ENCODE results near the gene BTBD16. TPM values are rescaled to one million over a fixed set of nuclear protein-coding genes. Genes with fewer than 3 reads are reported as not detected.
A peak's percentile ranks its signal among the peaks of the same experiment; 100 is the strongest.

The BTBD16 gene
- total and polyA plus RNA-seq, 2 of the 13 experiments (the other 11 are each of a cell fraction or from before 2014, with no cell fraction given), result 5.0 to 11.9 TPM

DNA sequence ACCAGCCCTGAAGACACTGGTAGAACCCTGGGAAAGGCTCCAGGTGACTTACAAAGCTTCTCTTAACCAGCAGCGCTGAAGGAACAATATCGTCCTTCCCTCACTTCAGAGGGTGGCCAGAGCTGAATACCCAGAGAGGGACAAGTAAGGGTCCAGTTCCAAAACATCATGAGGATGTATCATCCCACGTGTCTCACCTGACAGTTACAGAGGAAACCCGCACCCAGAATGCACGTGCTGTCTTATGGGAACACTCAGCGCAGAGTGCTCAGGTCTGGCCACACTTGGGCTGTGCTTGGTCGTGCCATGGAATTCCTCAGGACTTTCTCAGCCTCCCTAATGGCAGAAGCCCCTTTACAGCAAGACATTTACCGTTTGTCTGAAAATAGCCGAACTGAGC is 46.9 kb upstream of the BTBD16 start:
- DNase-seq (ENCODE audit: low spot score) (no peak), ATAC-seq (no peak), FAIRE-seq (no peak)
- CTCF ChIA-PET (ENCODE audit: low intra/inter-chr PET ratio, low total read pairs), result no interaction called here
- Histone ChIP-seq H3K9me3 (ENCODE audit: low read length) (no peaks in the 10 kb centered on the region), H3K4me3 (replicated peaks in 1 of 3; ENCODE audit: insufficient read depth in 1 of 3, low read depth in 2 of 3, low read length in 3 of 3) (no peak overlapping the region), H3K79me2 (ENCODE audit: insufficient read depth, low read length) (no peaks in the 10 kb centered on the region), H3K36me3 (replicated peaks in 1 of 2; ENCODE audit: control insufficient read depth in 1 of 2, insufficient read depth in 2 of 2, low read length in 2 of 2) (peaks cover 34 to 71% of the 10 kb centered on the region in 2 experiments), H3K9ac (ENCODE audit: insufficient read depth, low read depth, low read length) (no peak overlapping the region), H4K20me1 (ENCODE audit: insufficient read depth, low read length) (no peaks in the 10 kb centered on the region), H3K27ac (ENCODE audit: extremely low read length, insufficient read depth, low read length) (no peak overlapping the region), H2AFZ (ENCODE audit: low read length) (no peak overlapping the region), H3K4me1 (ENCODE audit: insufficient read depth, low read length) (no peaks in the 10 kb centered on the region), H3K27me3 (ENCODE audit: control insufficient read depth in 1 of 2, insufficient read depth in 2 of 2, low read length in 2 of 2) (no peaks in the 10 kb centered on the region), H3K4me2 (ENCODE audit: low read depth, low read length) (no peak overlapping the region)
- no peak for TF ChIP-seq ZNF614 (CRISPR knock-in tag; IDR thresholded peaks at IDR 0.05; ENCODE audit: borderline replicate concordance)
- POLR2A ChIA-PET, result no interaction called here
- WGBS (ENCODE audit: low lambda C conversion rate), result 97% methylated on average over 9 of the region's 9 CpGs
- intact Hi-C loops (cut with micrococcal nuclease; ENCODE audit: unreplicated experiment), result no loop called here
- no TSS peak for BruUV-seq (replicated peaks)
- in situ Hi-C loops (cut with HindIII; ENCODE audit: extremely low pct_ligation_motif_present, low pct_unique_long_range_greater_than_20kb), result no loop called here

- in situ Hi-C loops (cut with HindIII; ENCODE audit: extremely low pct_ligation_motif_present, low pct_unique_long_range_greater_than_20kb), result no loop called here
- no peaks in the 10 kb centered on the region for H3K79me2 ChIP-seq (ENCODE audit: insufficient read depth, low read length)
- BruUV-seq (replicated peaks), result no TSS peak
- no peak for TF ChIP-seq FOXJ3 (CRISPR knock-in tag; IDR thresholded peaks at IDR 0.05; ENCODE audit: borderline replicate concordance)
- TF ChIP-seq, protein P1, sequence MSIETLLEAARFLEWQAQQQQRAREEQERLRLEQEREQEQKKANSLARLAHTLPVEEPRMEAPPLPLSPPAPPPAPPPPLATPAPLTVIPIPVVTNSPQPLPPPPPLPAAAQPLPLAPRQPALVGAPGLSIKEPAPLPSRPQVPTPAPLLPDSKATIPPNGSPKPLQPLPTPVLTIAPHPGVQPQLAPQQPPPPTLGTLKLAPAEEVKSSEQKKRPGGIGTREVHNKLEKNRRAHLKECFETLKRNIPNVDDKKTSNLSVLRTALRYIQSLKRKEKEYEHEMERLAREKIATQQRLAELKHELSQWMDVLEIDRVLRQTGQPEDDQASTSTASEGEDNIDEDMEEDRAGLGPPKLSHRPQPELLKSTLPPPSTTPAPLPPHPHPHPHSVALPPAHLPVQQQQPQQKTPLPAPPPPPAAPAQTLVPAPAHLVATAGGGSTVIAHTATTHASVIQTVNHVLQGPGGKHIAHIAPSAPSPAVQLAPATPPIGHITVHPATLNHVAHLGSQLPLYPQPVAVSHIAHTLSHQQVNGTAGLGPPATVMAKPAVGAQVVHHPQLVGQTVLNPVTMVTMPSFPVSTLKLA (IDR thresholded peaks at IDR 0.05), result 0 out of 2 replicates have a peak, but pooled peaks have one; percentile 5
- no peaks in the 10 kb centered on the region for H3K4me1 ChIP-seq (ENCODE audit: insufficient read depth, low read length)
- DNase-seq (ENCODE audit: low spot score) (no peak), FAIRE-seq (no peak), ATAC-seq (no peak)
- no peak overlapping the region for H3K4me3 ChIP-seq (replicated peaks in 1 of 3; ENCODE audit: insufficient read depth in 1 of 3, low read depth in 2 of 3, low read length in 3 of 3)
- H2AFZ ChIP-seq (ENCODE audit: low read length), result no peak overlapping the region
- POLR2A ChIA-PET, result no interaction called here
- WGBS (ENCODE audit: low lambda C conversion rate), result 100% methylated on average over 9 of the region's 9 CpGs
- H3K4me2 ChIP-seq (ENCODE audit: low read depth, low read length), result no peak overlapping the region
- no peaks in the 10 kb centered on the region for H3K27me3 ChIP-seq (ENCODE audit: control insufficient read depth in 1 of 2, insufficient read depth in 2 of 2, low read length in 2 of 2)
- H3K27ac ChIP-seq (ENCODE audit: extremely low read length, insufficient read depth, low read length), result no peak overlapping the region
- H3K36me3 ChIP-seq (replicated peaks in 1 of 2; ENCODE audit: control insufficient read depth in 1 of 2, insufficient read depth in 2 of 2, low read length in 2 of 2), result peaks cover 35 to 73% of the 10 kb centered on the region in 2 experiments
- no peaks in the 10 kb centered on the region for H4K20me1 ChIP-seq (ENCODE audit: insufficient read depth, low read length)
- no peak overlapping the region for H3K9ac ChIP-seq (ENCODE audit: insufficient read depth, low read depth, low read length)
- no peaks in the 10 kb centered on the region for H3K9me3 ChIP-seq (ENCODE audit: low read length)
- intact Hi-C loops (cut with micrococcal nuclease; ENCODE audit: unreplicated experiment), result no loop called here
- CTCF ChIA-PET (ENCODE audit: low intra/inter-chr PET ratio, low total read pairs), result no interaction called here
Observed at GRCh38 chr10:122225330-122225729, 45.8 kb upstream of the BTBD16 start.

Data from HepG2 (cell line).